Measurements from ENCODE around the gene GRIK1.

DNA sequence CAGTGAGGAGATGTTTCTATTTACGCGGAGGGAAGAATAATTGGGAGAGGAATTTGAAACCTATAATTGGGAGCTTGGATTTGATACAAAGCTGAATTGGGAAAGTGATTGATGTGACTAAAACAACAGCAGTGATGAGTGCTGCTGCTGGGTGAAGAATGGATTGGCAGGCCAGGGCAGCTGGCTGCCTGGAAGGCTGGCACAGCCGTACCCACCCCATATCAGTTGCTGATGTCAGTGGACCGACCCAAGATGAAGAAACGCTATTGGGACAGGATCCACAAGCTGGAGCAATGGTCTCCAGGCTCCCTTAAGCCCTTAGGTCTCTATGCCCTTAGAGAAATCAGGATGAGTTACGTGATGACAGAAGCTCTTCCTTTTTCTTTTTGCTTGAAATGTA lies 47.4 kb downstream of the GRIK1 start:
- TF ChIP-seq, protein P1, sequence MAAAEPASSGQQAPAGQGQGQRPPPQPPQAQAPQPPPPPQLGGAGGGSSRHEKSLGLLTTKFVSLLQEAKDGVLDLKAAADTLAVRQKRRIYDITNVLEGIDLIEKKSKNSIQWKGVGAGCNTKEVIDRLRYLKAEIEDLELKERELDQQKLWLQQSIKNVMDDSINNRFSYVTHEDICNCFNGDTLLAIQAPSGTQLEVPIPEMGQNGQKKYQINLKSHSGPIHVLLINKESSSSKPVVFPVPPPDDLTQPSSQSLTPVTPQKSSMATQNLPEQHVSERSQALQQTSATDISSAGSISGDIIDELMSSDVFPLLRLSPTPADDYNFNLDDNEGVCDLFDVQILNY (CRISPR knock-in tag; IDR thresholded peaks at IDR 0.05) = no peak
- TF ChIP-seq, protein P2, sequence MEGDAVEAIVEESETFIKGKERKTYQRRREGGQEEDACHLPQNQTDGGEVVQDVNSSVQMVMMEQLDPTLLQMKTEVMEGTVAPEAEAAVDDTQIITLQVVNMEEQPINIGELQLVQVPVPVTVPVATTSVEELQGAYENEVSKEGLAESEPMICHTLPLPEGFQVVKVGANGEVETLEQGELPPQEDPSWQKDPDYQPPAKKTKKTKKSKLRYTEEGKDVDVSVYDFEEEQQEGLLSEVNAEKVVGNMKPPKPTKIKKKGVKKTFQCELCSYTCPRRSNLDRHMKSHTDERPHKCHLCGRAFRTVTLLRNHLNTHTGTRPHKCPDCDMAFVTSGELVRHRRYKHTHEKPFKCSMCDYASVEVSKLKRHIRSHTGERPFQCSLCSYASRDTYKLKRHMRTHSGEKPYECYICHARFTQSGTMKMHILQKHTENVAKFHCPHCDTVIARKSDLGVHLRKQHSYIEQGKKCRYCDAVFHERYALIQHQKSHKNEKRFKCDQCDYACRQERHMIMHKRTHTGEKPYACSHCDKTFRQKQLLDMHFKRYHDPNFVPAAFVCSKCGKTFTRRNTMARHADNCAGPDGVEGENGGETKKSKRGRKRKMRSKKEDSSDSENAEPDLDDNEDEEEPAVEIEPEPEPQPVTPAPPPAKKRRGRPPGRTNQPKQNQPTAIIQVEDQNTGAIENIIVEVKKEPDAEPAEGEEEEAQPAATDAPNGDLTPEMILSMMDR (IDR thresholded peaks at IDR 0.05) = no peak
- TF ChIP-seq, protein P3, sequence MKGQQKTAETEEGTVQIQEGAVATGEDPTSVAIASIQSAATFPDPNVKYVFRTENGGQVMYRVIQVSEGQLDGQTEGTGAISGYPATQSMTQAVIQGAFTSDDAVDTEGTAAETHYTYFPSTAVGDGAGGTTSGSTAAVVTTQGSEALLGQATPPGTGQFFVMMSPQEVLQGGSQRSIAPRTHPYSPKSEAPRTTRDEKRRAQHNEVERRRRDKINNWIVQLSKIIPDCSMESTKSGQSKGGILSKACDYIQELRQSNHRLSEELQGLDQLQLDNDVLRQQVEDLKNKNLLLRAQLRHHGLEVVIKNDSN (CRISPR knock-in tag; IDR thresholded peaks at IDR 0.05) = no peak
- TF ChIP-seq TEAD1 (CRISPR knock-in tag; IDR thresholded peaks at IDR 0.05) = no peak
- no peak for TF ChIP-seq TEAD4 (CRISPR knock-in tag; IDR thresholded peaks at IDR 0.05)
